ENCODE measurements around the gene TACC2.

TACC2 gene

GRCh38 chr10:122044045-122044661, 55.2 kb downstream of the TACC2 start:
- no peak overlapping the region for H3K4me3 ChIP-seq (ENCODE audit: low read depth, low read length)
- peak; percentile 42 for DNase-seq (ENCODE audit: low read depth)
- TF ChIP-seq CTCF (conservative IDR thresholded peaks at IDR 0.05; ENCODE audit: low read depth, low read length), result no peak

GRCh38 chr10:122044713-122045112, 55.8 kb downstream of the TACC2 start:
- DNase-seq (ENCODE audit: low read depth), result peak; percentile 63
- TF ChIP-seq CTCF (conservative IDR thresholded peaks at IDR 0.05; ENCODE audit: low read depth, low read length), result no peak
- no peak overlapping the region for H3K4me3 ChIP-seq (ENCODE audit: low read depth, low read length)

- H3K4me3 ChIP-seq (ENCODE audit: low read depth, low read length), result no peak overlapping the region
- no peak for TF ChIP-seq CTCF (conservative IDR thresholded peaks at IDR 0.05; ENCODE audit: low read depth, low read length)
- no peak for DNase-seq (ENCODE audit: low read depth)
Observed at GRCh38 chr10:122045212-122045611, 56.2 kb downstream of the TACC2 start.

GRCh38 chr10:122047560-122047959, 58.6 kb downstream of the TACC2 start:
- TF ChIP-seq CTCF (conservative IDR thresholded peaks at IDR 0.05; ENCODE audit: low read depth, low read length), result no peak
- no peak for DNase-seq (ENCODE audit: low read depth)
- H3K4me3 ChIP-seq (ENCODE audit: low read depth, low read length), result no peak overlapping the region

- TF ChIP-seq CTCF (conservative IDR thresholded peaks at IDR 0.05; ENCODE audit: low read depth, low read length), result no peak
- no peak overlapping the region for H3K4me3 ChIP-seq (ENCODE audit: low read depth, low read length)
- no peak for DNase-seq (ENCODE audit: low read depth)
Observed at GRCh38 chr10:122049076-122049475, 60.1 kb downstream of the TACC2 start.

GRCh38 chr10:122050311-122050710, 61.3 kb downstream of the TACC2 start:
- TF ChIP-seq CTCF (conservative IDR thresholded peaks at IDR 0.05; ENCODE audit: low read depth, low read length), result no peak
- no peak overlapping the region for H3K4me3 ChIP-seq (ENCODE audit: low read depth, low read length)
- DNase-seq (ENCODE audit: low read depth), result no peak

GRCh38 chr10:122050811-122051210, 61.8 kb downstream of the TACC2 start:
- DNase-seq (ENCODE audit: low read depth), result no peak
- TF ChIP-seq CTCF (conservative IDR thresholded peaks at IDR 0.05; ENCODE audit: low read depth, low read length), result no peak
- H3K4me3 ChIP-seq (ENCODE audit: low read depth, low read length), result no peak overlapping the region
